Fibroblast of skin of left quadriceps (primary cell): ENCODE results near the gene LIMS1.

Experiments
- DNase-seq, 2 experiments: peaks; one replicate each; pipeline ENCODE4 v3.0.0-alpha.2; 2013; ENCODE audit warnings: low read depth in 2 of 2

LIMS1 gene

GRCh38 chr2:108614659-108615058, 80.4 kb downstream of the LIMS1 start:
- no peak for DNase-seq

GRCh38 chr2:108615480-108616090, 81.3 kb downstream of the LIMS1 start:
- DNase-seq = no peak

DNA sequence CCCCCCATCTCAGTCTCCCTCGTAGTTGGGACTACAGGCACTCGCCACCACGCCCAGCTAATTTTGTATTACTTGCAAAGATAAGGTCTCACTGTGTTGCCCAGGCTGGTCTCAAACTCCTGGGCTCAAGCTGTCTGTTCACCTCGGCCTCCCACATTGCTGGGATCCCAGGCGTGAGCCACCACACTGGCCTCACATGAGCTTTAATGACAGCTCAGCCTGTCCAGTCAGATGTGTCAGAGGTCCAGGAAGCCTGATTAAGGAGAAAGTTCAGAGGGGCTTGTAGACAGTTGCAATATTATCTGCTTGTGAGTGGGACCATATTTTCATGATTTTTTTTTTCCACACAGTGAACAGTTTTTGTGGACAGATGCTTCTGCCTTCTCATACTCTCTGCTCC, 82.0 kb downstream of the LIMS1 start:
- no peak for DNase-seq

GRCh38 chr2:108616751-108617161, 82.5 kb downstream of the LIMS1 start:
- no peak for DNase-seq

GRCh38 chr2:108617617-108618016, 83.3 kb downstream of the LIMS1 start:
- no peak for DNase-seq

- no peak for DNase-seq
Measured at GRCh38 chr2:108619925-108620620, 85.8 kb downstream of the LIMS1 start.

GRCh38 chr2:108620656-108621055, 86.4 kb downstream of the LIMS1 start:
- DNase-seq = no peak

DNA sequence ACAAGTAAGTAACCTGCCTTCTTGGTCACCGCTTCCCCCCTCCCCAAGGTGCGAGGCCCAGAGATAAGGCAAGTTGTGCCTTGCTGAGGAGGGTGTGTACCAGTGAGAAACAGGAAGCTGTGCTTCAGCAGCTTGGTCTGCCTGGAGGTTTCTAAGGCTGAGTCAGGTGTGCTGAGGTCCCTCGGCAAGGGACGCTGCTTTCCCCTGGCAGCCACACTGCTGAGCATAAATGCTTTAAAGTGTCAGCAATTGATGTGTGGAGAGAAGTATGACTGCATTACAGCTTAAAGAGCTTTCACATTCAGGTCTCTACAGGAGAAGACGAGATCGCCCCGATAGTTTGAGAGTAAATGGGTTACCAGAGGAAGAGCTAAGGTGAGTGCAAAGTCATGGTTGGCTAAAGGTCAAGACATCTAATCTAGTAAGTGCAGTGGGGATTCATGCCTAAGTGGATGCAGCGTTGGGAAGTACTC, 86.9 kb downstream of the LIMS1 start:
- DNase-seq = no peak

GRCh38 chr2:108621687-108622681, 87.7 kb downstream of the LIMS1 start:
- no peak for DNase-seq

GRCh38 chr2:108623616-108624015, 89.3 kb downstream of the LIMS1 start:
- no peak for DNase-seq

DNA sequence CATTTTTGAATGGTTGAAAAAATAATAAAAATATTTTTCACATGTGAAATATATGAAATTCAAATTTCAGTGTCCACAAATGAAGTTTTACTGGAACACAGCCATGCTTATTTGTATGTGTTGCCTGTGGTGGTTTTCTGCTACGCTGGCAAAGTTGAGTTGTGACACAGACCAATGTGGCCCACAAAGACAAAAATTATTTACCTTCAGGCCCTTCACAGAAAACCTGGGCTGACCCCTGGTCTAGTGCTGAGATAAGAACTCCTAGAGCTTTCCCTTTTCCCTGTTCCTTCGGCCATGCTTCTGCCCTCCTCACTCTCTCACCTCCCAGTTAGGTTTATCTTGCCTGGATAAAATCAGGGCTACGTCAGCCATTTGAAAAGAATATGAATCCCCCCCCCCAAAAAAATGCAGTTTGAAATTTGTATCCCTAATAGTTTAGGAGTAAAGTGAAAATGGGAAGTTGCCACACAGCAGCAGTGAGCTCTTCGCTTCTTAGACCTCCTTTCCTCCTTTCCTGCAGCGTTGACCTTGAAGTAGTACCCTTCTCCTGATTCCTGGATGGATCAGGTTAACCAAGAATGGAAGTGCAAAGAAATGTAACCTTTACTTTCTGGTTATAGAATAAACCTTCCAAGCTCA, 91.0 kb downstream of the LIMS1 start:
- DNase-seq = no peak

- DNase-seq = no peak
Measured at GRCh38 chr2:108625828-108626195, 91.5 kb downstream of the LIMS1 start.

DNA sequence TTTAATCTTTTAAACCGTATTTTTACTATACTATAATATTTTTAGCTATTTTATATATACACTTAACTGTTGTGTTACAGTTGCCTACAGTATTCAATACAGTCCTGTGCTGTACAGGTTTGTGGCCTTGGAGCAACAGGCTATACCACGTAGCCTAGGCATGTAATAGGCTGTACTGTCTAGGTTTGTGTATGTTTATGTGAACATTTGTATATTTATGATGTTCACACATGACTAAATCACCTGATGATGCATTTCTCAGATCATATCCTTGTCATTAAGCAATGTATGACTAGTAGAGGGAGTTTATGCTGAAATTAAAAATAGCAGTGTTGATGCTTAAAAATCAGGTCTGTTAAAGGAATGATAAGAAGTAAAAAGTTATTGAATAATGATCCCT, 92.7 kb downstream of the LIMS1 start:
- no peak for DNase-seq

DNA sequence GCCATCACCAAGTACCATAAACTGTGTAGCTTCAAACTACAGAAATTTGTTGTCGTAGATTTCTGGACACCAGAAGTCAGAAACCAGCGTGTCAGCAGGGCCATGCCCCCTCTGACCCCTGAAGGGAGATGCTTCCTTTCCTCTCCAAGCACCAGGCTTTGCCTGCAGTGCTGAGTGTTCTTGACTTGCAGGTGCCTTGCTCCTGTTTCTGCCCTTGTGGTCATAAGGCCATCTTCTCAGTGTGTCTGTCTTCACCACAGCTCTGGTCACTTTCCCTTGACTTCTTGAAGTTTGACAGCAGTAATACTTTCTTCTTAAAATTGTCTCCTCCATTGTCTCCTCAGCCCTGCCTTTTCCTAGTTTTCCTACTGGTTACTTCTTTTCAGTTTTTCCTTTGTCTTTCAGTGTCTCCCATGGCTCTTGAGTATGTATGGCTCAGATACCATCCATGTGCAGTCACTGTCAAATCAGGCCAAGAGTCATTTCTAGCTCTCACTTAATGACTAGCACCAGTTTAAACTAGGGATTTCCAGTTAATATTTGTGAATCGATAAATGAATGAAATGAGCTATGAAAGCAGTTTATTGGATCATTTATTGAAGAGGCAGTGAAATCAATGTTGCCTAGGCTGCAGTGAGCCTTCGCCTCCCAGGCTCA, 93.8 kb downstream of the LIMS1 start:
- DNase-seq = no peak

DNA sequence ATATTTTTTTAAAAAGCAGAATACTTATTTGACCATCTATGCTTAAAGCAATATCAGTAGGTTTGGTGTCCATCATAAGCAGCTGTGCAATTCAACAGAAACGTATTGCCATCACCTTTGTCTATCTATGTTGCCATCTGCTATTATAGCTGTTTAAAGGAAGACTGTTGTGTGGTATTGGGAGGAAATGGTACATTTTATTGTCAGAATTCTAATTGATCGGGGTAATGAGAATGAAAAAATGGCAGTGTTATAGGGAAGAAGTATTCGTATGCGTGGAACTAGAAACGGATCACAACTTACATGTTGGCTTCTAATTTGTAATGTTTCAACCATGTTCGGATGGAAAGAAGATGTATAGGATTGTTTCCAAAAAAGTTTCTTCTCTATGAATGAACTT, 94.7 kb downstream of the LIMS1 start:
- DNase-seq = no peak

- no peak for DNase-seq
Measured at GRCh38 chr2:108629417-108629816, 95.1 kb downstream of the LIMS1 start.

DNA sequence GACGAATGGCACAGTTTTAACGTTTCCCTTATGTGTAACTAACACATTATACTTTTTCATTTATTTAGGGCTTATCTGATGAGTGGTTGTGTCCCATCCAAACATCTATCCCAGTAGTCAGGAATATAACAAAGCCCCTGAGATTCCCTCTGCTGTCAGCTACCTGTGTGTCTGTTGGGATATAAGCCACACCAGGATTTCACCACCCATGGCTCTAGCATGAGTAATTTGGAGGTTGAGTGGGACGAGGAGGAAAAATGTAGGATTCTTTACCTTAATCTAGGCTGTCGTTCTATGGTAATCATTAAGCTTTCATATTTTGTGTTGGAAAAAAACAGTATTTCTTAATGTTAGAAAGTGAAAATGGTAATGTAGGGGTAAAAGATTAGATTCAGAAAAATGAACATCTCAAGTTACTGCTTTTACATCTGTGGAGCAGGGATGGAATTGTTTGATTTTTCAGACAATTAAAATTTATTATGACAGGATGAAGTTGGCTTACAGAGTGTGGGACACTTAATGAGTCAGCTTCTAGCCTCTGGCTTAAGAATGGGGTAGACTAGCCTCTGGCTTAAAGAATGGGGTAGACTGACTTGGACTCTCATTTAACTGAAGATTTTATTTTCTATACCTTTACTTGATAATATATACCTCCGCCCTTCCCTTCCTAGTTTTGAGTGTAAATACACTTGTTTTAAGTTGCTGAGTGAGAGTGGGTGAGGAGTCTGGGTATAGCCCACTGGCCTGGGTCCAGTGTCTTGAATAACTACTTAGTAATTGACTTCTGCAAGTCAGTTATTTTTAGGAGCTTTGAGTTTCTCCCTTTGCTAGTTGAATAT, 96.5 kb downstream of the LIMS1 start:
- DNase-seq = no peak

GRCh38 chr2:108632332-108633160, 98.3 kb downstream of the LIMS1 start:
- DNase-seq = no peak

DNA sequence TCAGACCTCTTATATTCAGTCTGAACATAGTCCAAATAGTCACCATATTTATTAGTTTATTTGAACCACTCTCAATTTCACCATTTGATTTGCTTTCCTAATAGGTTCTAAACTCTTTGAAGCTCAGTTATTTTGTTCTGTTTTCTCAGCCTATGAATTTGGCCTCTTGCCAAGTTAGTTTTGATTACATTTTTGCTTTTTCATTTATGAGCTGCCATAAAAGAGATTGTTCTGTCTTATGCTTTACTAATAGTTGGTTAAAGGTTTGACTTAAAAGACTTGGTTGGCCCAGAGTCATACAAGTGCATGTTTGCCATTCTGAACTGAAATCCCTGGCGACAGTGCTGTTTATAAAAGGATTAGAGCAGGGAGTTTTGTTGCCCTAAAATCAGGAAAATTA, 99.1 kb downstream of the LIMS1 start:
- DNase-seq = no peak

GRCh38 chr2:108634011-108634410, 99.7 kb downstream of the LIMS1 start:
- no peak for DNase-seq
